HepG2 (cell line): ENCODE results near the gene EWSR1. TPM values are rescaled to one million over a fixed set of nuclear protein-coding genes. Genes with fewer than 3 reads are reported as not detected.
A peak's percentile ranks its signal among the peaks of the same experiment; 100 is the strongest.

ENCODE experiments used
- ARID5B ChIP-seq: IDR thresholded peaks from 2 replicates; pipeline ENCODE4 v1.4.0; 2020; ENCODE audit warnings: mild to moderate bottlenecking, missing genetic modification reagents
- ETS1 ChIP-seq: sonication (generic); formaldehyde crosslinking; IDR thresholded peaks from 2 replicates; pipeline ENCODE4 v1.4.0; 2020; ENCODE audit warnings: missing genetic modification reagents
- EZH2 ChIP-seq: conservative IDR thresholded peaks from 2 replicates; pipeline ENCODE4 v1.6.1; 2012; ENCODE audit warnings: mild to moderate bottlenecking, low read depth, low read length, moderate library complexity
- GZF1 ChIP-seq: sonication (generic); formaldehyde crosslinking; IDR thresholded peaks from 2 replicates; pipeline ENCODE4 v1.5.1; 2020; ENCODE audit warnings: mild to moderate bottlenecking, missing genetic modification reagents
- SCMH1 ChIP-seq: sonication (generic); formaldehyde crosslinking; IDR thresholded peaks from 2 replicates; pipeline ENCODE4 v1.9.0; 2021; ENCODE audit warnings: missing genetic modification reagents, mild to moderate bottlenecking, borderline replicate concordance
- SMAD3 ChIP-seq: sonication (generic); formaldehyde crosslinking; IDR thresholded peaks from 2 replicates; pipeline ENCODE4 v1.4.0; 2020; ENCODE audit warnings: missing genetic modification reagents
- SOX13 ChIP-seq, 3 experiments: fragments of 450-650 bp in 1 of 3; sonication (generic) in 1 of 3; formaldehyde crosslinking in 1 of 3; IDR thresholded peaks in 2 of 3; conservative IDR thresholded peaks in 1 of 3; 2 replicates each; pipeline versions ENCODE4 v1.5.0 to v1.6.1; 2016 to 2020; ENCODE audit warnings: antibody characterized with exemption in 1 of 3, mild to moderate bottlenecking in 1 of 3, missing compliant biosample characterization in 1 of 3, missing genetic modification reagents in 1 of 3, moderate library complexity in 1 of 3
- USF2 ChIP-seq, 2 experiments: sonication (generic) in 1 of 2; formaldehyde crosslinking in 1 of 2; IDR thresholded peaks; 2 replicates each; pipeline versions ENCODE4 v1.5.1 to v1.6.1; 2011 to 2020; ENCODE audit warnings: borderline replicate concordance in 1 of 2, low read depth in 1 of 2, low read length in 1 of 2, mild to moderate bottlenecking in 1 of 2, missing genetic modification reagents in 1 of 2, moderate library complexity in 1 of 2
- ZNF263 ChIP-seq: sonication (generic); formaldehyde crosslinking; IDR thresholded peaks from 2 replicates; pipeline ENCODE4 v1.4.0; 2020; ENCODE audit warnings: missing genetic modification reagents
- ZNF318 ChIP-seq: sonication (generic); formaldehyde crosslinking; IDR thresholded peaks from 2 replicates; pipeline ENCODE4 v1.4.0; 2020; ENCODE audit warnings: mild to moderate bottlenecking, missing genetic modification reagents
- polyA plus RNA-seq, 8 experiments: library from polyadenylated mRNA; depleted of rRNA in 3 of 8; stranded (reverse) in 7 of 8; unstranded in 1 of 8; fragments of >200 nt; fragmentation: Illumina TruSeq in 4 of 8; extraction: Trizol in 4 of 8; gene quantifications; 2 replicates each; pipeline versions ENCODE4 v1.2.1 to v1.2.3, GENCODE V29; 2011 to 2016; ENCODE audit warnings: low read depth in 4 of 8, missing spikeins in 1 of 8, mixed read lengths in 1 of 8; ENCODE audit not compliant: insufficient read depth in 1 of 8
- total RNA-seq, 5 experiments: library from RNA; depleted of rRNA; stranded (reverse); fragments of >200 nt; fragmentation: Illumina TruSeq; extraction: Trizol; gene quantifications; 2 replicates each; pipeline ENCODE4 v1.2.3, GENCODE V29; 2016; ENCODE audit warnings: low read depth in 1 of 5

EWSR1 gene
- total and polyA plus RNA-seq, 2 of the 13 experiments (the other 11 are each of a cell fraction or from before 2014, with no cell fraction given): 211 to 326 TPM

GRCh38 chr22:29270475-29271271 lies 2.6 kb downstream of the EWSR1 start (continued):
- no peak for TF ChIP-seq ETS1 (CRISPR knock-in tag)
- no peak for TF ChIP-seq USF2 (IDR thresholded peaks at IDR 0.05; ENCODE audit: low read depth, low read length)
- no peak for TF ChIP-seq USF2 (CRISPR knock-in tag; IDR thresholded peaks at IDR 0.05; ENCODE audit: borderline replicate concordance)
- TF ChIP-seq ARID5B: peak; percentile 33; the same call in 1 of the 2 replicates
- no peak for TF ChIP-seq SCMH1 (CRISPR knock-in tag)
- TF ChIP-seq SOX13 (IDR thresholded peaks at IDR 0.05): no peak
- peak in 1 of 2 experiments; percentile 11; a peak in 1 of 4 replicates for TF ChIP-seq SOX13 (CRISPR knock-in tag; conservative IDR thresholded peaks at IDR 0.05 in 1 of 2, IDR thresholded peaks at IDR 0.05 in 1 of 2)
- TF ChIP-seq GZF1 (CRISPR knock-in tag): no peak
- TF ChIP-seq SMAD3 (CRISPR knock-in tag): no peak
- no peak for TF ChIP-seq ZNF318 (CRISPR knock-in tag)
- no peak for TF ChIP-seq ZNF263 (CRISPR knock-in tag)
- TF ChIP-seq EZH2: no peak
